HG03095 (cell line): ENCODE results near the gene CYP2J2.
"Not testable (repeated sequence)": the region's sequence is repeated elsewhere in the genome, so short reads cannot be mapped to it uniquely, and the experiment has no call there.

Experiments
- ATAC-seq: cut with Tn5 transposase; IDR thresholded peaks from one replicate; pipeline ENCODE4 v1.9.1; 2021; ENCODE audit warnings: moderate library complexity; ENCODE audit not compliant: unreplicated experiment

The CYP2J2 gene

GRCh38 chr1:59921258-59921899, 5.2 kb downstream of the CYP2J2 start:
- ATAC-seq = not testable (repeated sequence)

DNA sequence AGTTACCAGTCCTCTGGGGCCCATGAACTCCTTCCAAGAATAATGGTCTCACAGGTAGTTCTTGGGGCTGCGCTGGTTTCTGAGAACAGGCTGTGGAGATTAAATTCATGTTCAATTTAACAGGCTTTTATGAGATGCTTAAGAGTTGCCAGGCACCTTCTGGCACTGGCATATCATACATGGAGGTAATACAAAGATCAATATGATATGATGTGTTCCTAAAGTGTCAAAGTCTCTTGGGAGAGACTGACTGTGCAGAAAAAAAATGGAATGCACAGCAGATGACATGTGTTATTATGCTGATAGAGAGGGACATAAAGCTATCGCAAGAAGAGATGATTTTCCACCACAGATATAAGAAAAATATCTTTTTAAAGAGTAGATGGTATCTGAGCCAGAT, 6.8 kb downstream of the CYP2J2 start:
- ATAC-seq = no peak

- ATAC-seq = no peak
Observed at GRCh38 chr1:59917785-59918180, 8.8 kb downstream of the CYP2J2 start.

- no peak for ATAC-seq
Observed at GRCh38 chr1:59917026-59917784, 9.4 kb downstream of the CYP2J2 start.

- ATAC-seq = no peak
Observed at GRCh38 chr1:59915516-59915915, 11.1 kb downstream of the CYP2J2 start.

GRCh38 chr1:59914791-59915286, 11.7 kb downstream of the CYP2J2 start:
- ATAC-seq = not testable (repeated sequence)

- ATAC-seq = no peak
Observed at GRCh38 chr1:59908682-59909081, 17.9 kb downstream of the CYP2J2 start.

GRCh38 chr1:59908084-59908483, 18.5 kb downstream of the CYP2J2 start:
- ATAC-seq = no peak

DNA sequence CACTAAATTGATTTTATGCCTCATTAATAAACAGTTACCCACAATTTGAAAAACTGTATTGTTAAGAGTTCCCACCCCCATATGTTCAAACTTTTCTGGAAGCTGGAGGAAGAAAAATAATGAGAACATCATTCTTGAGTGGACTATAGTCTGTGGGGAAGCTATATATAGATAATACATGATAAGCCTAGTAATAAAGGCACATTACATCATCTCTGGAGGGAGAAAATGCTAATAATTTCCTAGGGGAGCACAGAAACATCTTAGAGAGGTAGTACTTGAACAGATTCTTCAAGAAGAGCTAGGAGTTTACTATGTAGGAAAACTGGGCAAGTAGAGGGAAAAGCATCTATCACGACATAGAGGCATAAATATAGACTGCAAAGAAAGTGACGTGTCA, 19.6 kb downstream of the CYP2J2 start:
- no peak for ATAC-seq

- ATAC-seq = no peak
Observed at GRCh38 chr1:59903141-59903754, 23.3 kb downstream of the CYP2J2 start.

- no peak for ATAC-seq
Observed at GRCh38 chr1:59901770-59902388, 24.7 kb downstream of the CYP2J2 start.

GRCh38 chr1:59900640-59901039, 25.9 kb downstream of the CYP2J2 start:
- ATAC-seq = no peak

GRCh38 chr1:59898927-59899326, 27.6 kb downstream of the CYP2J2 start:
- no peak for ATAC-seq

- ATAC-seq = no peak
Observed at GRCh38 chr1:59897165-59897564, 29.4 kb downstream of the CYP2J2 start.

DNA sequence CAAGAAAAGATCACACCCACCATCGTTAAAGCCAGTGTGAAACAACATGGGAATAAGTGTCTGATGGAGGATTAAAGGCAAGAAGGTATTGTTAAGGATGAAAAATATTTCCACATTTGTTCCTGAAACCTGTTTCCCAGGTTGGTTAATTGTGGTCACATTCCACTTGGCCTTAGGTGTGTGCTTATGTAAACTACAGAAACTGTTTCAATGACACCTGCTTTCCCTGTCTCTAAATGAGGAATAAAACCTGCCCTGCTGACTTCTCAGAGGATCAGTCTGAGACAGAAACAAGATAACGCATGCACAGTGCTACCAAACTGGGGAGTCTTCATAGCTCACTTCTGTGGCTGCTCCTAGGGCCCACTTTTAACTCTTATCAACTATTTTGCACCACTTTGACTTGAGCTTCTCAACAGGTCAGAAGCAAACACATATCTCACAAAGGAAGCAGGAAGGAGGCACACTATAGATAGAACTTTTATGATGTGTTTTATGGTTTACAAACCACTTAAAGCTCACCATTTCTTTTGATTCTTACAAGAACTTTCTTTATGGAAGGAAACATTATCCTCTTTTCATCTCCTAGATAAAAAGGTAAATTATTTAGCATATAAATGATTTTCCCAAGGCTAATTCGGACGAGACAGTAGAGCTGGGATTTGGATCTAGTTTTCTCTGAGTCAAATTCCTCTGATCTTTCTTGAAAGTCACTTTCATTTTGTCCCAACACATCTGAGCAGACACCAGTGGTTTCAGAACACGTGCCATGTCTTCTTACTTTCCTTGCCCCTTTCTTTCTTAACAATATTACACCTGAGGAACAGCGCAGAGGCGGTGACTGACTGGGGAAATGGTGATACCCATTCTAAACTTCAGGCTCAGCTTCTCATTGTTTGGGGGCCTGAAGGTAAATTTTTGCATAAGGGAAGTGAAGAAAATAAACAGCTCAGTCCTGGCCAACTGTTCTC, 33.4 kb downstream of the CYP2J2 start:
- ATAC-seq = no peak

GRCh38 chr1:59885160-59885832, 41.3 kb downstream of the CYP2J2 start:
- ATAC-seq = no peak

DNA sequence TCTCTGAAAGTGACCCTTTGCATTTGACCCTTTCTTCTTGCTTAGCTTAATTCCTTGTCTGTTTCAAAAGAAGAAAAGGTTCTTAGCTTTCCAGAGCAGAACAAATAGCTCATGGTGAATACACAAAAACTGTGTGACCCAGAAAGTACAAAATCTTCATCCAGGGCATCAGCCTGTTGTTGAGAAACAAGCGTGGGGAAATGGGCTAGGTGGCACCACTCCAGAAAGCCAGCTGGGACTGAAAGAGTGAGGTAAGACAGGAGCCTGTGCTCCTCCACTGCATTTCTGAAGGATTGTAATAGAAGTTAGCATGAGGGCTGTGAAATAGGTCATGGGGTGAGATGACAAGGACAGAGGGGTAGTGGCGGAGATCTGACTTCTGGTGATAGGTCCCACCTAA, 45.8 kb downstream of the CYP2J2 start:
- ATAC-seq = no peak

- no peak for ATAC-seq
Observed at GRCh38 chr1:59879996-59880505, 46.5 kb downstream of the CYP2J2 start.

DNA sequence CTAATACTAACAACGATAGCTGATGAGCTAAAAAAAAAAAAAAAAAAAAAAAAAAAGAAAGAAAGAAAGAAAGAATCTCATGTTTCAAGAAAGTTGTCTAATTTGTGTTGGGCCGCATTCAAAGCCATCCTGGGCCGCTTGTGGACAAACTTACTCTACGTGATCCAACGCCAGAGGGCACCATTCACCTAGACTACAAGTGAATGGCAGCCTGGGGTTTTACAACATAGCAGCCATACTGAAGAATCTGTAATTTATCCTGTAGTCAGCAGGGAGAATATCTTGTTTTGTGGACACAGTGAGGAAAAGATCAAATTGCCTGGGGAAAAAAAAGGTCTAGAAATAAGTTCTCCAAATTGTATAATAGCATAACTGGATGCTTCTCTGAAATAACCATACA, 47.0 kb downstream of the CYP2J2 start:
- ATAC-seq = no peak

DNA sequence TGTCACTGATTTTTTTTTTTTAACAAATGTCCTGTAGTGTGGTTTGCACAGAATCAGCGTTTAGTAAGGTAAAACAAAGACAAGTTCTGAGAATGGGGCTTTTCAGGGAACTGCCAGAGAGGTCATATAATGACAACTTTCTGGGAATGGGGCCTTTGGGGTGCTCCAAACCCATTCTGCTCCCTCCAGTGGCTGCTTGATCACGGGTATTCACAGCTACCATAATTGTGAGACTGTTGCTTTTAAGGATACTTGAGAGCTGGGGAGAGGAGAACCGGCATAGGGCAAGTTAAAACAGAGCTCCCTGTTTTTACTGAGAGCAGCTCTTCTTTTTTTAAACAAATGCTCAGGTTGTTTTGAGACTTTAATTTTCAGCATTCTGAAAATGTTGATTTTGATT, 48.2 kb downstream of the CYP2J2 start:
- ATAC-seq = no peak
